ENCODE results near the gene NT5M.

The NT5M gene

DNA sequence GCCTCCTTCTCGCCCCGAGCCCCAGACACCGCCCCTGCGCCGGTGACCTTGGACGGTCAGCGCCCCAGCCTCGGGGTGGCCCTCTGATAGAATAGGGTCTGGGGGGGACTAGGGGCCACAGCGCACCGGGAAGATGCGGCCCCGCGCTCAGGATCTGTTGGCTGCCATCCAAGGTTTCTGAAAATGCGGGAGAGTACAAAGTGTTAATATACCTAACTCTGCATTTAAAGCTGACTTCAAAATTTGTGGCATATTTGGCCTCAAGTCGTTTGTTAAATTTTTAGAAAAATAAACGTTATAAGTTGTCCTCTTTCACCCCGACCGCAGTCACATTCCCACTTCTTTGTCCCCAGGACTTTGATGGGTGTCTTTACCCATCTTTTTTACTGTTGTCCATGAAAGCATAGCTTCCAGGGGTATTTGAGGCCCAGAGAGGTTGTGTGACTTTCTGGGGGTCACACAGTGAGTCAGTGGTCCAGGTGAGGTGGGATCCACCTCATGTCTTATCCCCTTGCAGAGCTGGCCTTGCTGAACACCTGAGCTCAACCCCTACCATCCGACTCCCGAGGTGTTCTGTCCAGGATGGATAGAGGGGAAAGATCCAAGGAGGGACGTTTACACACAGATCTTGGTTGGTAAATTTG is 796 bp downstream of the NT5M start:
- no peak for DNase-seq

DNA sequence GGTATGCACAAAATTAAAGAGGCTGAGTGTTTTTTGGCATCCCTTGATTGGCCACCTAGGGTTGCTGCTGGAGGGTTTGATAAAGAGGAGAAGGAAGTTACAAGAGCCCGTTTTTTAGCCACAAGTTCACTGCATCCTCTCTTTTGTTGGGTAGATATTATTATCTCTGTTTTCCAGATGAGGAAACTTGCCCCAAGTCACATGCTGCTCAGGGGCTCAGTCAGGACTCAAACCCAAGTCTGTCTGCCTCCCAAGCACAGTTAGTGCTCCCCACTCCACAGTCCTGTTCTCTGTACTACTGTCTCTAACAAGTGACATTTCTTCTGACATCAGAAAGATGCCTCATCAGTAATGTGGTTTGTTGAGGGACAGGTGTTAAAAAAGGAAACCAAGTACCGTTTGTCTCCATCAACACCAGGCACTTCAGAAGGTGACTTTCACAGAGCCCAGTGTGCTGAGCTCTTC is 1.4 kb downstream of the NT5M start:
- peak; percentile 3 for DNase-seq

DNA sequence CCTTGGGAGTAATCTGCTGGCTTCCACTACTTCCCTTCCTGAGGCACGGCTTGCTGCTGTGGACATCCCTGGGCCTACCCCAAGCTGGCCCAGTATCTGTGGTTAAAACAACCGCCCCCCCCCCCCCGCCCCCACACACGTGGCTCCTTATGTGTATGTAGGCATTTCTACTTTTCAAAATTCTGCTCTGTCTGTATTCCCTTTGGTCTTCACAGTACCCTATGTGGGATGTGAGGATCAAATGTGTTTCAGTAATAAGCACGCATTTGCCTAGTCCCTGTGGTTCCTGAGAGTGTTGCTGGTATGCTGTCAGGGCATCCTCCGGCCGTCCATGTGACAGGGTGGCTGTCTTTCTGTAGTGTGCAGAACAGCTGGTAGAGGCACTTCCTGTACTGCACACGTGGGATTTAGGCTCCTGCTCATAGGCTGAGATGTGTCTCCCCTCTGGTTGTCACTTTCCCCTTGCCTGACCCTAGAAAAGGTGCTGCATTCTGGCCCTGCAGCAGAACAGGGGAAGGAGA is 2.2 kb downstream of the NT5M start:
- peak; percentile 39 for DNase-seq

DNA sequence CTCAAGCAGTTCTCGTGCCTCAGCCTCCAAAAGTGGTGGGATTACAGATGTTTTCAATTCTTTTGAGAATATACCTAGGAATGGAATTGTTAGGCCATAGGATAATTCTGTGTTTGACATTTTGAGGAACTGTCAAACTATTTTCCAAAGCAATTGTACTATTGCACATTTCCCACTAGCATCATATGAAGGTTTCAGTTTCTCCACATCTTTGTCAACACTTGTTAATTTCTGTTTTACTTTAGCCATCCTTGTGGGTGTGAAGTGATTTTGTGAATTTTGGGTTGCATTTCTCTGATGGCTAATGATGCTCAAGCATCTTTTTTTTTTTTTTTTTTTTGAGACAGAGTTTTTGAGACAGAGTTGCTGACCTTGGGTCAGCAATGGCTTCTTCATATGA is 6.2 kb downstream of the NT5M start:
- DNase-seq, result no peak

DNA sequence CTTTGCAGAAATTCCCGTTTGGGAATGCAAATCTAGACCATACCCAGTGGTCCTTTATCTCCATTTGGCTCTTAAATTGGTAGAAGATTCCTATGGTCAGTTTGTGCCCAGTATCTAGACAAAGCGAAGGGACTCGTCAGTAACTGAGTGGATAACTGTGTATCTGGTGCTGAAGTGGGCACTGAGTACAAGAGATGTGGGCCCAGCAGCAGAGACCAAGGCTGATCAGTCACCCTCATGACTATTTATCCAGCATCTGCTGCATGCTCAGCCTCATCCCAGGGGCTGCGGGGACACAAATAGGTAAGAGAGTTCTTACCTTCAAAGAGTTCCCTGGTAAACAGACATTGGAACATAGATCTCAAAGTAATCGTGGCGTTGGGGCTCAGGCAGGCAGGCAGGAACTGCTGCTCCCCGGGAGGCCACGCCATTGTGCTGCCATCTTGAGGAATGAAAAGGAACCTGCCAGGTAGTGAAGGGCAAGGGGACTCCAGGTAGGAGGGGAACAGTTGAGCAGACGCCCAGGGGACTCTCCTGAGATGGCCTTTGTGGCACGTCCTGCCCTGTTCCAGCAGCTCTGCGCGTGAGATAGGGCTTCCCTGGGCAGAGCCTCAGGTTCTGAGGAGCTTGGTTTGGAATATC is 10.3 kb downstream of the NT5M start:
- no peak for DNase-seq

DNA sequence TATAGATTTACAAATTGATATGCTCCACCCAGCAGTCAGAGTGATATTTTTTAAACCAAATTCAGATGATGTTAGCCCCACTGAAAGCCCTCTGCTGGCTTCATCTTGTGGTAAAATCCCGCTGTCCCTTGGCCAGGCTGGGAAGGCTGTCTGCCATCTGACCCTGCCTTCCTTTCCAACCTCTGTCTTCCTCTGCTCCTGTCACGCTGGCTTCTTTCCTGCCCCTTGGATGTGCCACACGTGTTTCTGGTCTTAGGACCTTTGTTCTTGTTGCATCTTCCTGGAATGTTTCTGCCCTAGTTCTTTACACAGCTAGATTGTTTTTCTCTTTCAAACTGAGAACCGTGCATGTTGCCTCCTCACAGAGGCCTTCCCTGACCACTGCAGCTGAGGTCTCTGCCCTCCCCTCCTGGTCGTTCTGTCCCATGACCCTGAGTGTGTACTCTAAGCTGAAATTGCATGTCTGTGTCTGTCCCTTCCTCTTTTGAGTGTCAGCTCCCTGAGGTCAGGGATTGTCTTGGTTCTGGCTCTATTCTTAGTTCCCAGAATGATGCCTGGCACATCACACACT is 11.4 kb downstream of the NT5M start:
- no peak for DNase-seq

DNA sequence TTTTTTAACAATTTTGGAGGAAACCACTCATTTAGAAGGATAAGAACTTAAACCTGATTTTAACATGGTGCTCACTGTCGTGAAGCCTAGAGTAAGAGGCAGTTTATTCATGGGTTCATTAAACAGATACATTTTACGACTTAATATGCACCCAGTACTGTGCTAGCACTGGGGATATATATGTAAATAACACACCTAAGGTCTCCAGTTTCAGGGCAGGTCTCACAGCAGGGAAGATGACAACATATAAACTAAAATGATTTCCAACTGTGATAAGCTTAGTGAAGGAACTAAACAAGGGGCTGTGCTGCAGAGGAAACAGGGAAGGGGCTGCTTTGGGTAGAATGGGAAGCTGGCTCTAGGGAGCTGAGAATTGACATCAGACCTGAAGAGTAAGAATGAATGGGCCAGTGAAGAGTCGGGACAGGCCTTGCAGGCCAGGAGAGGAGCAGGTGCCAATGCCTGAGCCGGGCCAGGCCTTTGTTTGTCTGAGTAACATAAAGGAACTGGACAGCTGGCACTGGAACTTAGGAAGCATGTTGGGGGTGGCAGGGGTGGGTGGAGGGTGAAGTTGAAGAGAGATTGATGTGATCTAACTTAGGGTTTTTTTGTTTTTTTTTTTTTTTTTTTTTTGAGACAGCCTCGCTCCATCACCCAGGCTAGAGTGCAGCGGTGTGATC is 12.1 kb downstream of the NT5M start:
- no peak for DNase-seq

DNA sequence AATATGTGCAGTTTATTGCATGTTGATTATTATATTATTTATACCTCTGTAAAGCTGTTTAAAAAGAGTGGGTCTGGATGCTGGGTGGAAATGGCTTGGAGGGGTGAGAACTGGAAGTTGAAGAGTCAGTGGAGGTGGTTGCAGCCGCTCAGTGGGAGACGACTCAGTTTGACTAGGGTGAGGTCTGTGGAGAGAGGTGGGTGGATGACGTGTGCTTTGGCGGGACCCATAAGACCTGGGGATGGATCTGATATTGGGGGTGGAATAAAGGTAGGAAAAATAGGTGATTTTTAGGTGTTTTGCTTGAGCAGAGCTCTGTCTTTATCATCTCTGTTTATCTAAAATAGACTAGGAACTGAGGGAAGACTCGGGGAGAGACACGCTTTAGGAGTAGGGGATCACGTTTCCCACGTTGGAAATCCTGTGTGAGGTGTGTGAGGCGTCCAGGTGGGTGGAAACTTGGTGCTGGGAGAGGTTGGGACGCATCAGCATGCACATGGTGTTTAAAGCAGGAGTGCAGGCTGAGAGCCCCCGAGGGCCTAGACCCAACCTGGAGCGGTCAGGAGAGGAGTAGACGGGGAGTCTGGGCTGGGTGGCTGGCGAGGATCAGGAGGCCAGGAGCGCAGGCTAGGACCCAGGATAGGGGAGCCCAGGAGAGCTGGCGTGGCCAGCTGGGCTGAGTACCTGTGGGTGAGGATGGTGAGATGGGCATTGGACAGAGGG is 17.2 kb downstream of the NT5M start:
- no peak for DNase-seq

DNA sequence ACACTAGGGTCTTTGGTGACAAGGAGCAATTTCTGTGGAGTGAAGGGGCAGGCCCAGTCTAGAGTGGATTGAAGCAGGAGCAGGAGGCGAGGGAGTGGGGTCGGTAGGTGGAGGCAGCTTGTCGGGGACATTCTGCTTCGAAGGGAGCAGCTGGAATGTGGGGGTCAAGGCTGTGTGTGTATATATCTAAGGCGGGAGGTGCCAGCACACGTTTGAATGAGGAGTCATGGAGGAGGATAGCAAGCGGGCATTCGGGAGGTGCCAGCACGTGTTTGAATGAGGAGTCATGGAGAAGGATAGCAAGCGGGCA is 17.7 kb downstream of the NT5M start:
- no peak for DNase-seq

DNA sequence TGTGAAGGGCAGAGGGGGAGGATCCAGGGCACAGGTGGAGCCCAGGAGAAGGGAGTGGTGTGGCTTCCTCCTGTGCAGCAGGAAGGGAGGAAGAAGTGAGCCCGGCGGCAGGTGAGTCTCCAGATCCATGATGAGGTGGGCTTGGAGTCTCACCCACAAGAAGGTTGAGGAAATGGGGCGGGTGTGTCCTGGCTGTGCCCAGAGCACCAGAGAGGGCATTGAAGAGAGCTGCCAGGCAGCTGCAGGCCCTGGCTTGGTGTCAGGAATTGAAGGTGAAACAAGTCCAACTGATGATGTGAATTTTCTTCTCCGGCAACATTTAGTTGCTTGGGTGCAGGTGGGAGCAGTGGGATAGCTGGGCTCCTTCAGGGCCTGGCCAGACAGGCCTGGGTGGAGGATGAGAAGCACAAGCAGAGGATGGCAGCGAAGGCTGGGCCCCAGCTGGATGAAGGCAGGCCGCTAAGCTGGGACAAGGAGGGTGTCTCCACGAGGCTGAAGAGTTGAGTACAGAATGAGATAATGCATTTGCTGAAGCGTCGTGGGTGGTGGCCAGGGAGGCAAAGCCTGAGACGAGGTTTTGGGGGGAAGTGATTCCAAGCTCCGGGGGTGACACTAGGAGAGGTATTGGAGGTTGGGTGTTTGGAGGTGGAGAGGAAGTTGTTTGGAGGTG is 18.3 kb downstream of the NT5M start:
- no peak for DNase-seq

DNA sequence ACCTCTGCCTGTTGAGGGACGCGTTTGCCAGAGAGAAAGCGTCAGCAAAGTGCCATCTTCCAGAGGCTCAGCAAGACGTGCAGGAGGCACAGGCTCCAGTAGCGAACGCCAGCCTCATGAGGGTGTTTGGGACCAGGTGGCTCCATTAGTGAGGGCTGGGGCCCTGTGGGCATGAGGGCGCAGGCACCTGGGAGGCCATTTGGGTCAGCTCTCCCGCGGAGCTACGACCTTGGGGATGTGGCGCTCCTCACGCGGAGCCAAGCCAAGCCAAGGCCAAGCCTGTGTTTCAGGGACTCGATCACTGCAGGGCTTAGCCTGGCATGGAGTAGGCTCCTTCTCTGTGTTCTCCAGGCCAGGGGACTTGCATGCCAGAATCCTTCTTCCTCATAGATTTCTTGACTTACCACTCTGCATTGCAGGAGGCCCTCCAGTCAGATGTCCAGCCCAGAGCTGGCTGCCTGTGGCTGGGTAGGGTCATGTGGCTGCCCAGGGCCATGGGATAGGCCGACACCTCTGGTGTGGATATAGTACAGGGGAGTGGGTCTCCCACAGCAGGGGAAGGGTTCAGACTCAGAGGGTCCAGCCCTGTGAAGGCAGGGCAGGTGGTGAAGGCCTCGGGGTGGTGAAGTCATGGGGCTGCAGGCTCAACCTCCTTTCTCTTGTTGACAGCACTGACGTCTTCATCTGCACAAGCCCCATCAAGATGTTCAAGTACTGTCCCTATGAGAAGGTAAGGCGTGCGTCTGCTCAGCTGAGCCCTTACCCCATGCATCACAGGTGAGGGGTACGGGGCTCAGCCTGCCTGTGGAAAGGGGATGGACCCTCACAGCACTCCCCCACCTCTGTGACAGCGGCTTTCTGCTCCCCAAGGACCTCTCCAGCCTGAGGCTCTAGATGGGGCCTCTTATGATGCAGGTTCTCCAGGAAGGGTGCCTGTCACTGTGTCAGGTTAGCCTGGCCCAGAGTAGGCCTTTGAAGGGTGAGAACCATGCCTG is 19.6 kb downstream of the NT5M start:
- DNase-seq, result no peak

DNA sequence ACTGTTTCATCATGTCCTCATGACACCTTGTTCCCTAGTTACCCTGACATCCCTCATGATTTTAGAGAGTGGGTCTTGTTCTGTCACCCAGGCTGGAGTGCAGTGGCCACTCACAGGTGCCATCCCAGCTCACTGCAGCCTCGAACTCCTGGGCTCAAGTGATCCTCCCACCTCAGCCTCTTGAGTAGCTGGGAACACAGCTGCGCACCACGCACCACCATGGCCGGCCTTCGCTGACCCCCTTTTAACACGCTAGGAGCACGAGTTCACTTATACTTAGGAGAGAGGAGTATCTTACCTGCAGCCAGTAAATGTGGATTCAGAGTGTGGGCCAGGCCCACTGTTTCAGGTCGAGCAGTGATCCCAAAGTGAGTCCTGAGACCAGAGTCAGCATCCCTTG is 21.4 kb downstream of the NT5M start:
- no peak for DNase-seq

DNA sequence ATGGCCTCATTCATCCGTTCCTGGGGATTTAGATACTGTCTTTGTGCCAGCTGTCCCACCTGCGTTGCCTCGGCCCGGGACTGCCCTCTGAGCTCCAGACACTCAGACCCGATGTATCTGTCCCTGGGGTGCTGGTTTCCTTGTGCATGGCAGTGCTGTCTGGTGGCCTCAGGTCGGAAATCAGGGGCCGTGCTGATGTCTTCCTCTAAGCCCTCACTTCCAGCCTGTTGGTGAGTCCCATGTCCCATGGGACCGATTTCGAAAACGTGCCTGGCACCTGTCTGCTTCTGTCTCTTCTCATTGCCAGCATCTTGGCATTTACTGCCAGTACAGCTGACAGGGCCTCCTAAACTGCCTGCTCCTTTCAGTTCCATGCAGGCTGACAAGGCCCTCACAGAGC is 22.1 kb downstream of the NT5M start:
- DNase-seq, result no peak

DNA sequence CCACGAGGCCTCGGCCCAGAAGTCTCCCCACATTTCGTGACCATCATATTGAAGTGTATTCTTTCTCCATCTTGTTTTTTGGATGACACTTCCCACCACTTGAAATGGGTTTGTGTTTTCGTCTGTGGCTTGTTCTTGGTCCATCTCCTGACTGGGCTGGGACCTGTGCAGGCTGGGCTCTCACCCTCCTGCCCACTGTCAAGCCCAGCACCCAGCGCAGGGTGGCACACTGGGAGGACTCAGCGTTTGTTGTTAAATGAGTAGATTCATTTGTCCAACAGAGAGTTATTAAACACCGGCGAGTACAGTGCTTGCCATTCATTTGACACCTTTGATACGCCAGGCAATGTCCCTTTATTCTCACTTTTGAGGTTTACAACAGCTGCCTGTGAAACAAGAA is 22.6 kb downstream of the NT5M start:
- no peak for DNase-seq

DNA sequence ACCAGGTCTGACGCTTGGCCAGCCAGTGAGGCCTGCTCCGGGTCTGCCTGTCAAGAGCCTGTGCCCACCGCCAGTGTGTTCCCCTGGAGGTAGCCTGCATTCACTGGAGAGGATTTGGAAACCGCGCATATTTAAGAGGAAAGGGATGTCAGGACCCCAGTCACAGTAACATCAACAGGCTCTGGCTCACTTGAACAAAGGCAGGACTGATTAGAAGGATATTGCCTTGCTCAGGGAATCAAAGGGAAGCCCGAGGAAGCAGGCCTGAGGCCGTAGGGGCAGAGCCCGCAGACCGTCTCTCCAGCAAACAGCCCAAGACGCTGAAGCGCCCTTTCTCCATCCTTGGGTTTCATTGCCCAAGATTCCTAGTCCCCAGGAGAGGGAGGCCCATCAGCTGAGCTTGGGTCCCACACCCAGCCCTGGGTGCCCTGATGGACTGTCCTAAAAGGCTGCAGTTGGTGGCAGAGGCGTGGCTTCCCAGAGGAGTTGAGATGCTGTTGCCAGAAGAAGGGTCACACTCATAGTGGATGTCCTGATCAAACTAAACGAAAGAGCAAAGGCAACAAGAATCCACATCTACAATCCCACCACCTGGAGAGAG is 23.2 kb downstream of the NT5M start:
- DNase-seq, result no peak

DNA sequence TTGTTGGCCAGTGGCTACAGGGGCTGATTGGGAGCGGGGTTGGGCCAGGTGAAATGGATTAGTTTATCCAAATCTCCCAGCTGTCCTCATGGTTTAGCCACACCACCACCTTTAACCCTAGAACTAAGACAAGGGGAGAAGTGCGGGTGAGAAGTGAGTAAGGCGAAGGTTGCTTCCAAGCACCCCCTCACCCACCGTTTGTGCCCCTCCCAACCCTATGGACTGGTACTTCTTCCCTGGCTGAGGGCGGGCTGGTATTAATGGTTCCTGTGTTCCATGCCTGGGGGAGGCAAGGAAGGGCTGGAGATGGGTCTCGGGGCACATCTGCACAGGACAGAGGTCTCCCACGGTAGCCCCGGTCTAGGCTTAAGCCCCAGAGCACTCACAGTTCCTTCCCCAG is 25.1 kb downstream of the NT5M start:
- DNase-seq, result no peak

DNA sequence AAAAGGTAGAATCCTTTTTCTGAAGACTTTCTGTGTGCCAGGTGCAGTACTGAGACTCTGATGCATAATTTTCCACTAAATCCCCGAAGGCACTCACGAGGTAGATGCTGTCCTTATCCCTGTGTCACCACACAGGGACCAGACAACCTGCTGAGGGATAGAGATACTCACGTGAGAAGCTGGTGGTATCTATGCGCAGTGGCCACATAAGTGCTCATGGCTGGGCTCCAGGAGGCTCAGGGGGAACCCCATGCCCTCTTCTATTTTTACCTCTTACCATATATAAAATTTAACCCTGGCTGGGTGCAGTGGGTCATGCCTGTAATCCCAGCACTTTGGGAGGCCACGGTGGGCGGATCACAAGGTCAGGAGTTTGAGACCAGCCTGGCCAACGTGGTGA is 38.3 kb downstream of the NT5M start:
- no peak for DNase-seq

DNA sequence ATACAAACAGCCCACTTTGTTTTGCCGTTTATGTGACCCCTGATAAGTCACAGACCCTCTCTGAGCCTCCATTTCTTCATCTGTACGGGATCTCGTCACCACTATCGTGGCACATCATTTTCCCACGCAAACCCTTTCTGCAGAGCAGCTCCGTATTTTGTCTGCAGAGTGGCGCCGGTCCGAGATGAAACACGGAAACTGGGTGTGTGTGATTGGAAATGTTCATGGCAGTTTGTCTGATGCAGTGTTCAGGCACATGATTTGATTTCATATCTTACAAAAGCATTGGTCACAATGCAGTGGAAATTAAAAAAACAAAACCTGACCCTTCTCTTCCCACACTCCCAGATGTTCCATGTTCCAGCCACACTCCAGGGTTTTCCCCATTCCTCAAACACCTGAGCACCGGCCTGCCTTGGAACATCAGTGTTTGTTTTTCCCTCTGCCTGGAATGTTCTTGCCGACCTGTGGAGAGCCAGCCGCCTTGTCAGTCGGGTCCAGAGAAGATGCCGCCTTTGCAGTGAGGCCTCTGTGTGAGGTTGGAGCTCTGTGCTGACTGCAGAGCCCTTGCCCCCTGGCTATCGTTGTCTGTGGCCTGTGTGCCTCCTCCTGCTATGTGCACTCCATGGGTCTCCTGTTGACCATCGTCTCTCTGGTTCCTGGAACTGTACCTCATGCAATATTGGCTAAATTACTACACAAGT is 39.2 kb downstream of the NT5M start:
- no peak for DNase-seq

DNA sequence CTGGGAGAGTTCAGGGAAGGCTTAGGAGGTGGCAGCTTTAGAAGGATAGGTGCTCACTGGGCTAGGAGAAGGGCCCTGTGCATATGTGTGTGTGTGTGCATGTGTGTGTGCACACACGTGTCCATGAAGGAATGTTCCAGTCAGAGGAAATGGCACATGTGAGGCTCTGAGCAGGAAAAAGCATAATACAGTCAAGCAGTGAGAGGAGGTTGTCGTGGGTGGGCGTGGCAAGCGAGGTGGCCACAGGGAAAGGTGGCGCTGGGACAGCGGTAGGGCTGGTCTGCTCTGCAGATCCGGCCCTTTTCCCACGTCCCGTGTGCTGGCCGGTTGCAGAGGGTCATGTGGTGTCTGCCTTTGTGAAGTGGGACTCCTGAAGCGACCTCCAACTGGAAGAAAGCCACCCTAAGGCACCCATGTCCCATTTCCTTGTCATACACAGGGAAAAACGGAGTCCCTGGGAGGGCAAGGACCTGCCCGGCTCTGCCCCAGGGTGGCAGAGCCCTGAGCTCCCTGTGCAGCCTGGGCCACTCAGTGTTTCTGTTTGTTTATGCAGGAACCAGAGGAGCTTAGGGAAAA is 40.1 kb downstream of the NT5M start:
- DNase-seq, result no peak

DNA sequence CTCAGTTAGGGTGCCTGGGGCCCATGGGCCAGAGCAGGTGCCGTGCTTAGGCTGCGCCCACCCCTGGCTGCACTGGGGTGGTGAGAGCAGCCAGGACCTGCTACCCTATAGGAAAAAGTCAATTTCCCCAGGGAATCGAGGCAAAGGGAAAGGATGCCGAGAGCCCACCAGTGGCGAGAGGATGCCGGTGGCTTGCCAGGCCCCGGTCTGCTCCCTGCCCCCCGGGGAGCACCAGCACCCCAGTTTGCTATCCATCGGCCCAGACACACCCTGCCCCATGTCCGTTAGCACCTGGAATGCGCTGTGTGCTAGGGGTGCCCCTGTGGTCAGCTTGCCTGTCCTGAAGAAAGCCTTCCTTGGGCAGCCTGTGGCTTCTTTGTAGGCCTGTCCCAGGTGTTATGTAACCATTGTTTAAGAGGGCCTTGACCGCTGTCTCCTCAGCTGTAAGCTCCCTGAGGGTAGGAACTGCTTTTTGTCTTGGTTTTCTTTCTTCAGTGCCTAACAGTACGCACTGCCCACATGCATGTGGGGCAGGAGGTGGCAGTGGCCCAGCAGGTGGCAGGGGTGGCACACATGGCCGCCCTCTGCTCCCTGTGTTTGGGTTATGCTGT is 40.8 kb downstream of the NT5M start:
- no peak for DNase-seq
